PC-3 (cell line): ENCODE results near the gene PDE6A. TPM values are rescaled to one million over a fixed set of nuclear protein-coding genes. Genes with fewer than 3 reads are reported as not detected.

Experiments used
- ATAC-seq: fragments of 200-7000 bp; cut with Tn5 transposase; 2 replicates; pipeline ENCODE4 v1.9.1; 2020; ENCODE audit warnings: mild to moderate bottlenecking, moderate library complexity
- BruUV-seq: library from RNA; stranded (reverse); fragments of 400-500 nt; replicated peaks from 2 replicates; lab custom pipeline; 2021; lab: Mats Ljungman, UMichigan
- CTCF ChIA-PET: fragments of 300-600 bp; sonication (Branson Sonifier 250); formaldehyde crosslinking; loops from one replicate; lab custom pipeline; 2022; ENCODE audit warnings: antibody characterized with exemption; lab: Charles Lee
- POLR2A ChIA-PET: fragments of 300-600 bp; sonication (Branson Sonifier 250); formaldehyde crosslinking; loops from one replicate; lab custom pipeline; 2022; ENCODE audit warnings: antibody characterized with exemption; ENCODE audit not compliant: unreplicated experiment; lab: Charles Lee
- DNase-seq: peaks from one replicate; pipeline ENCODE4 v3.0.0-alpha.2; 2015
- H2AFZ ChIP-seq: fragments of 300-600 bp; sonication (generic); 2 replicates; pipeline ENCODE4 v1.6.0; 2016; ENCODE audit warnings: antibody characterized with exemption, low read length
- H3F3A ChIP-seq: fragments of 300-600 bp; sonication (generic); one replicate; pipeline ENCODE4 v1.6.0; 2017; ENCODE audit warnings: antibody characterized with exemption, low read length, control low read depth, mild to moderate bottlenecking; ENCODE audit not compliant: unreplicated experiment
- H3K27ac ChIP-seq: fragments of 300-600 bp; sonication (generic); 2 replicates; pipeline ENCODE4 v1.5.1; 2016; ENCODE audit warnings: mild to moderate bottlenecking, low read length
- H3K27me3 ChIP-seq: fragments of 300-600 bp; sonication (generic); 2 replicates; pipeline ENCODE4 v1.6.1; 2016; ENCODE audit warnings: low read length, mixed read lengths
- H3K36me3 ChIP-seq: fragments of 300-600 bp; sonication (generic); 2 replicates; pipeline ENCODE4 v1.6.1; 2016; ENCODE audit warnings: low read depth, mixed run types, low read length, mixed read lengths
- H3K4me1 ChIP-seq: fragments of 300-600 bp; sonication (generic); 2 replicates; pipeline ENCODE4 v1.5.1; 2016; ENCODE audit warnings: low read length; ENCODE audit not compliant: insufficient read depth
- H3K4me2 ChIP-seq: fragments of 300-600 bp; sonication (generic); 2 replicates; pipeline ENCODE4 v1.6.0; 2016; ENCODE audit warnings: low read length
- H3K4me3 ChIP-seq: fragments of 300-600 bp; sonication (generic); 2 replicates; pipeline ENCODE4 v1.5.1; 2016; ENCODE audit warnings: mild to moderate bottlenecking, low read length, mixed read lengths
- H3K79me2 ChIP-seq: fragments of 300-600 bp; sonication (generic); 2 replicates; pipeline ENCODE4 v1.6.1; 2017; ENCODE audit warnings: low read length, mixed read lengths
- H3K9ac ChIP-seq: fragments of 300-600 bp; sonication (generic); 2 replicates; pipeline ENCODE4 v1.6.0; 2016; ENCODE audit warnings: mild to moderate bottlenecking, low read length
- H3K9me2 ChIP-seq: fragments of 300-600 bp; sonication (generic); replicated peaks from 2 replicates; pipeline ENCODE4 v1.6.1; 2016; ENCODE audit warnings: mixed run types, low read length, mixed read lengths
- H3K9me3 ChIP-seq: fragments of 300-600 bp; sonication (generic); 2 replicates; pipeline ENCODE4 v1.6.1; 2016; ENCODE audit warnings: low read length, mixed read lengths
- H4K20me1 ChIP-seq: fragments of 300-600 bp; sonication (generic); 2 replicates; pipeline ENCODE4 v1.6.1; 2016; ENCODE audit warnings: low read length, mixed read lengths
- EZH2 ChIP-seq: fragments of 300-600 bp; sonication (generic); IDR thresholded peaks from one replicate; pipeline ENCODE4 v1.6.1; 2017; ENCODE audit warnings: antibody characterized with exemption, mild to moderate bottlenecking, low read length; ENCODE audit not compliant: unreplicated experiment
- EZH2phosphoT487 ChIP-seq: fragments of 300-600 bp; sonication (generic); IDR thresholded peaks from 2 replicates; pipeline ENCODE4 v1.6.1; 2018; ENCODE audit warnings: mild to moderate bottlenecking, antibody characterized with exemption, low read length, borderline replicate concordance
- intact Hi-C: fragments of 100-400 bp; cut with micrococcal nuclease; formaldehyde crosslinking; loops from 2 replicates; pipeline ENCODE4 v1.9.0; 2023
- total RNA-seq: library from RNA; depleted of rRNA; stranded (reverse); fragments of >200 nt; gene quantifications from 2 replicates; pipeline ENCODE4 v1.2.3, GENCODE V29; 2014
- TF ChIP-seq, protein P1 (sequence below): fragments of 300-600 bp; sonication (generic); conservative IDR thresholded peaks from 2 replicates; pipeline ENCODE4 v1.5.1; 2017; ENCODE audit warnings: antibody characterized with exemption, low read depth, mild to moderate bottlenecking, low read length

Gene PDE6A
- total RNA-seq, 1 experiment from 2014 or later = not detected

- peak overlapping the region; percentile 91 for H3K27ac ChIP-seq
- peaks cover 19% of the 10 kb centered on the region for H3F3A ChIP-seq
- no peaks in the 10 kb centered on the region for H3K9me3 ChIP-seq
- H3K4me3 ChIP-seq = peak overlapping the region; percentile 55
- TSS peak; percentile 98 for BruUV-seq
- H3K4me1 ChIP-seq = peaks cover 60% of the 10 kb centered on the region
- DNase-seq (peak; percentile 95), ATAC-seq (peak; percentile 26)
- H3K27me3 ChIP-seq = no peaks in the 10 kb centered on the region
- H3K9ac ChIP-seq = peak overlapping the region; percentile 66
- no peak for TF ChIP-seq EZH2
- TF ChIP-seq, protein P1, sequence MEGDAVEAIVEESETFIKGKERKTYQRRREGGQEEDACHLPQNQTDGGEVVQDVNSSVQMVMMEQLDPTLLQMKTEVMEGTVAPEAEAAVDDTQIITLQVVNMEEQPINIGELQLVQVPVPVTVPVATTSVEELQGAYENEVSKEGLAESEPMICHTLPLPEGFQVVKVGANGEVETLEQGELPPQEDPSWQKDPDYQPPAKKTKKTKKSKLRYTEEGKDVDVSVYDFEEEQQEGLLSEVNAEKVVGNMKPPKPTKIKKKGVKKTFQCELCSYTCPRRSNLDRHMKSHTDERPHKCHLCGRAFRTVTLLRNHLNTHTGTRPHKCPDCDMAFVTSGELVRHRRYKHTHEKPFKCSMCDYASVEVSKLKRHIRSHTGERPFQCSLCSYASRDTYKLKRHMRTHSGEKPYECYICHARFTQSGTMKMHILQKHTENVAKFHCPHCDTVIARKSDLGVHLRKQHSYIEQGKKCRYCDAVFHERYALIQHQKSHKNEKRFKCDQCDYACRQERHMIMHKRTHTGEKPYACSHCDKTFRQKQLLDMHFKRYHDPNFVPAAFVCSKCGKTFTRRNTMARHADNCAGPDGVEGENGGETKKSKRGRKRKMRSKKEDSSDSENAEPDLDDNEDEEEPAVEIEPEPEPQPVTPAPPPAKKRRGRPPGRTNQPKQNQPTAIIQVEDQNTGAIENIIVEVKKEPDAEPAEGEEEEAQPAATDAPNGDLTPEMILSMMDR = no peak
- ChIA-PET POLR2A (no interaction called here), CTCF (interaction anchor here (0.6 to 1.0 kb wide), 7 partner anchors 12 to 334 kb away, joined by 3 to 16 read pairs (median 4); partner anchors contain the start of gene SLC26A2)
- intact Hi-C loops = loop anchor here (1.0 to 2.0 kb wide), 5 partner anchors 17 to 102 kb away; partner anchors contain the start of gene SLC26A2
- H3K79me2 ChIP-seq = no peaks in the 10 kb centered on the region
- H3K4me2 ChIP-seq = peak overlapping the region; percentile 84
- H4K20me1 ChIP-seq = no peaks in the 10 kb centered on the region
- no peaks in the 10 kb centered on the region for H3K36me3 ChIP-seq
- H2AFZ ChIP-seq = peak overlapping the region; percentile 26
- no peaks in the 10 kb centered on the region for H3K9me2 ChIP-seq
Observed at GRCh38 chr5:149939546-149939945, 5.0 kb downstream of the PDE6A start.

GRCh38 chr5:149938791-149939358 is 5.7 kb downstream of the PDE6A start:
- peak overlapping the region; percentile 72 for H3K9ac ChIP-seq
- H3K27ac ChIP-seq = peak overlapping the region; percentile 91
- DNase-seq = peak; percentile 100

More at GRCh38 chr5:149938791-149939358, 5.7 kb downstream of the PDE6A start:
- ChIA-PET CTCF (interaction anchor here (0.6 to 1.0 kb wide), 5 partner anchors 21 to 105 kb away, joined by 3 to 16 read pairs (median 5); partner anchors contain the start of gene SLC26A2), POLR2A (no interaction called here)
- H3K4me2 ChIP-seq = peak overlapping the region; percentile 84
- intact Hi-C loops = loop anchor here (1.0 to 2.0 kb wide), 5 partner anchors 17 to 102 kb away; partner anchors contain the start of gene SLC26A2
- H3K9me2 ChIP-seq = no peaks in the 10 kb centered on the region
- H3K27me3 ChIP-seq = no peaks in the 10 kb centered on the region
- no peaks in the 10 kb centered on the region for H3K36me3 ChIP-seq
- peaks cover 60% of the 10 kb centered on the region for H3K4me1 ChIP-seq
- H3K79me2 ChIP-seq = no peaks in the 10 kb centered on the region
- peak overlapping the region; percentile 55 for H3K4me3 ChIP-seq
- H3F3A ChIP-seq = peaks cover 19% of the 10 kb centered on the region
- no peaks in the 10 kb centered on the region for H3K9me3 ChIP-seq
- peak; percentile 83 for ATAC-seq
- TSS peak; percentile 88 for BruUV-seq
- no peaks in the 10 kb centered on the region for H4K20me1 ChIP-seq
- H2AFZ ChIP-seq = peak overlapping the region; percentile 26
- no peak for TF ChIP-seq EZH2
- TF ChIP-seq, protein P1 = no peak
- TF ChIP-seq EZH2phosphoT487 = no peak
